KMS-11 (cell line): Measurements from ENCODE around the gene TBC1D8.

Source experiments
- H2AFZ ChIP-seq: fragments of 200-600 bp; sonication (generic); 2 replicates; pipeline ENCODE4 v1.6.1; 2016; ENCODE audit warnings: antibody characterized with exemption, mixed run types, low read depth
- H3K27ac ChIP-seq: fragments of 200-600 bp; sonication (generic); 2 replicates; pipeline ENCODE4 v1.6.1; 2016; ENCODE audit warnings: mild to moderate bottlenecking, mixed run types
- H3K27me3 ChIP-seq: fragments of 200-600 bp; sonication (generic); 2 replicates; pipeline ENCODE4 v1.6.1; 2017; ENCODE audit warnings: mild to moderate bottlenecking, low read depth, mixed run types, moderate library complexity; ENCODE audit not compliant: insufficient read depth
- H3K36me3 ChIP-seq: fragments of 200-600 bp; sonication (generic); 2 replicates; pipeline ENCODE4 v1.6.1; 2017; ENCODE audit warnings: mild to moderate bottlenecking, mixed run types; ENCODE audit not compliant: insufficient read depth
- H3K4me1 ChIP-seq: fragments of 200-600 bp; sonication (generic); 2 replicates; pipeline ENCODE4 v1.6.1; 2016; ENCODE audit warnings: mild to moderate bottlenecking, low read depth, mixed run types; ENCODE audit not compliant: poor library complexity, severe bottlenecking
- H3K4me2 ChIP-seq: fragments of 200-600 bp; sonication (generic); 2 replicates; pipeline ENCODE4 v1.7.0; 2016; ENCODE audit warnings: mild to moderate bottlenecking, mixed run types
- H3K4me3 ChIP-seq: fragments of 200-600 bp; sonication (generic); IDR thresholded peaks from 2 replicates; pipeline ENCODE4 v1.6.1; 2017; ENCODE audit warnings: low read depth, low read length, mixed read lengths; ENCODE audit not compliant: insufficient read depth
- H3K79me2 ChIP-seq: fragments of 200-600 bp; sonication (generic); 2 replicates; pipeline ENCODE4 v1.6.1; 2016; ENCODE audit warnings: low read depth, mixed run types; ENCODE audit not compliant: insufficient read depth
- H3K9ac ChIP-seq: fragments of 200-600 bp; sonication (generic); 2 replicates; pipeline ENCODE4 v1.6.1; 2016; ENCODE audit warnings: mild to moderate bottlenecking, mixed run types
- H4K20me1 ChIP-seq: fragments of 200-600 bp; sonication (generic); 2 replicates; pipeline ENCODE4 v1.6.1; 2016; ENCODE audit warnings: mild to moderate bottlenecking, mixed run types; ENCODE audit not compliant: insufficient read depth
- CTCF ChIP-seq: fragments of 200-600 bp; sonication (generic); conservative IDR thresholded peaks from 2 replicates; pipeline ENCODE4 v1.6.1; 2017; ENCODE audit warnings: low read depth, mild to moderate bottlenecking, antibody characterized with exemption, low read length, moderate library complexity, mixed read lengths

The TBC1D8 gene

DNA sequence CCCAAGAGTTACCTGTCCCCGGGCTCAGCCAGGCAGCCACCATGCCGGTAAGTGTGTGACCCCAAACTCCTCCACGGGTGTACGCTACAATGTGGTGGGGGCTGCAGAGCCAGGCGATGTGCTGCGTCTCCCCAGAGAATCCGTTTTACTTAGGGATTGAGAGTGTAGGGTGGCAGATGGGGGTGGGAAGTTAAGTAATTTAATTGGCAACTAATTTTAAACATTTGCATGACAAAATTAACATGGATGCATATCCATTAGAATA is 175.7 kb downstream of the TBC1D8 start:
- no peak overlapping the region for H3K27ac ChIP-seq
- no peaks in the 10 kb centered on the region for H3K27me3 ChIP-seq
- H3K9ac ChIP-seq, result no peak overlapping the region
- H3K4me2 ChIP-seq, result no peak overlapping the region
- no peaks in the 10 kb centered on the region for H3K36me3 ChIP-seq
- no peak overlapping the region for H2AFZ ChIP-seq
- H3K79me2 ChIP-seq, result no peaks in the 10 kb centered on the region
- no peaks in the 10 kb centered on the region for H4K20me1 ChIP-seq
- H3K4me1 ChIP-seq, result no peaks in the 10 kb centered on the region
- TF ChIP-seq CTCF, result no peak
- H3K4me3 ChIP-seq, result no peak overlapping the region

DNA sequence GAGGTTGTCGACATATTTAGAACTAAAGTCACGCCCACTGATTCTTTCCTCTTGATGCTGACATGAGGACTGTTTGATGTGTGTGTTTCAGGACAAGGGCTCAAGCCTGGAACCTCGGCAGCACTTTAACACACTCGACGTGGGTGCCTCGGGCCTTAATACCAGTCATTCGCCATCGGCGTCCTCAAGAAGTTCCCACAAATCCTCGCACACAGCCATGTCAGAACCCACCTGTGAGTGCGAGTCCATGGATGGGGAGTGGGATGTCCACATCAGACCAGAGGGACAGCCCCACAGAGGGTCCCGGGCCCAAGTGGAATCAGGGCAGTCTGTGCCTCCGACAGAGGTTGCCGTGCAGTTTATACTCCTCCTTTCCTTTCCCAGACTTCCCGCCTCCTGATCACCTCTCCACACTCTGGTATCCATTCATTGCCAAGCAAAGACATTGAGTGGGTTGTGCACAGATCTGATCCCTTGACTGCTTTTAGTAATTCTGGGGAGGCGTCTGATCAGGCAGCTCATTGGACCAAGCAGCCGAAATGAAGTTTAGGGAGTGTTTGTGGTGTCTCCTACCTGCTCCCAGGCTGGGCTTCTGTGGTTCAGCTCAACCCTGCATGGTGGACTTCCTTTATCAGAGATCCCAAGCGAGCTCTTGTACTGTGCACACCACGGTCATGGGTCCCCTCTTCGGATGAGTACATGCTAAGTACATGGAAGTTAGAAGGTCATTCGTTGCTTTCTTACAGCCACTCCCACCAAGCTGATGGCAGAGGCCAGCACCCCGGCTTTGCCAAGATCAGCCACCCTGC is 176.3 kb downstream of the TBC1D8 start:
- no peaks in the 10 kb centered on the region for H4K20me1 ChIP-seq
- H3K27me3 ChIP-seq, result no peaks in the 10 kb centered on the region
- H3K27ac ChIP-seq, result no peak overlapping the region
- H2AFZ ChIP-seq, result no peak overlapping the region
- H3K9ac ChIP-seq, result no peak overlapping the region
- no peak for TF ChIP-seq CTCF
- H3K4me2 ChIP-seq, result no peak overlapping the region
- H3K4me3 ChIP-seq, result no peak overlapping the region
- no peaks in the 10 kb centered on the region for H3K36me3 ChIP-seq
- H3K79me2 ChIP-seq, result no peaks in the 10 kb centered on the region
- no peaks in the 10 kb centered on the region for H3K4me1 ChIP-seq

GRCh38 chr2:100972452-100972851 is 178.7 kb downstream of the TBC1D8 start:
- Histone ChIP-seq H3K4me1 (no peaks in the 10 kb centered on the region), H2AFZ (no peak overlapping the region), H3K36me3 (no peaks in the 10 kb centered on the region), H3K79me2 (no peaks in the 10 kb centered on the region), H3K27ac (no peak overlapping the region), H3K27me3 (no peaks in the 10 kb centered on the region), H3K4me3 (no peak overlapping the region), H3K4me2 (no peak overlapping the region), H4K20me1 (no peaks in the 10 kb centered on the region), H3K9ac (no peak overlapping the region)
- no peak for TF ChIP-seq CTCF

GRCh38 chr2:100971221-100971620 is 180.0 kb downstream of the TBC1D8 start:
- Histone ChIP-seq H3K36me3 (no peaks in the 10 kb centered on the region), H3K27ac (no peak overlapping the region), H3K4me1 (no peaks in the 10 kb centered on the region), H4K20me1 (no peaks in the 10 kb centered on the region), H3K4me2 (no peak overlapping the region), H2AFZ (no peak overlapping the region), H3K79me2 (no peaks in the 10 kb centered on the region), H3K27me3 (no peaks in the 10 kb centered on the region), H3K4me3 (no peak overlapping the region), H3K9ac (no peak overlapping the region)
- no peak for TF ChIP-seq CTCF
